H1 (cell line): Measurements from ENCODE around the gene PLCB1. TPM values are rescaled to one million over a fixed set of nuclear protein-coding genes. Genes with fewer than 3 reads are reported as not detected.

ENCODE experiments used
- CTCF ChIA-PET: fragments of 300-600 bp; sonication (Branson Sonifier 250); formaldehyde crosslinking; loops from one replicate; lab custom pipeline; 2021; ENCODE audit not compliant: partially characterized antibody; lab: Charles Lee
- POLR2A ChIA-PET: fragments of 300-600 bp; sonication (Branson Sonifier 250); formaldehyde crosslinking; loops from one replicate; lab custom pipeline; 2021; ENCODE audit warnings: inconsistent platforms; ENCODE audit not compliant: partially characterized antibody; lab: Charles Lee
- DNase-seq, 2 experiments: peaks; one replicate each; pipeline versions ENCODE4 v3.0.0 to v3.0.0-alpha.2; 2010 to 2022; ENCODE audit warnings: low spot score in 2 of 2, low read depth in 1 of 2, mixed read lengths in 1 of 2
- FAIRE-seq: peaks from 2 replicates; lab custom pipeline; 2011; peaks lifted over from hg19 to GRCh38; lab: Jason Lieb, UNC
- H2AFZ ChIP-seq: 2 replicates; pipeline ENCODE4 v1.8.1; 2012; ENCODE audit warnings: low read length, inconsistent platforms
- H2AK5ac ChIP-seq: 2 replicates; pipeline ENCODE4 v1.6.1; 2013; ENCODE audit warnings: low read depth, low read length
- H2BK120ac ChIP-seq: replicated peaks from 2 replicates; pipeline ENCODE3; 2013; ENCODE audit warnings: low read depth, low read length, inconsistent platforms
- H2BK12ac ChIP-seq: 2 replicates; pipeline ENCODE4 v1.6.1; 2013; ENCODE audit warnings: low read depth, low read length
- H2BK15ac ChIP-seq: 2 replicates; pipeline ENCODE4 v1.6.1; 2013; ENCODE audit warnings: low read length
- H2BK20ac ChIP-seq: 2 replicates; pipeline ENCODE4 v1.6.1; 2013; ENCODE audit warnings: low read length
- H2BK5ac ChIP-seq: 2 replicates; pipeline ENCODE4 v1.6.1; 2013; ENCODE audit warnings: low read depth, low read length
- H3K14ac ChIP-seq: 2 replicates; pipeline ENCODE4 v1.6.1; 2013; ENCODE audit warnings: inconsistent platforms; ENCODE audit not compliant: insufficient read length
- H3K18ac ChIP-seq: 2 replicates; pipeline ENCODE4 v1.6.1; 2013; ENCODE audit warnings: low read length; ENCODE audit errors: extremely low read depth
- H3K23ac ChIP-seq: 2 replicates; pipeline ENCODE4 v1.6.1; 2013; ENCODE audit warnings: inconsistent platforms; ENCODE audit not compliant: insufficient read length
- H3K23me2 ChIP-seq: 2 replicates; pipeline ENCODE4 v1.6.1; 2013; ENCODE audit warnings: low read depth, low read length
- H3K27ac ChIP-seq: 2 replicates; pipeline ENCODE4 v1.6.1; 2011; ENCODE audit warnings: low read depth, low read length, inconsistent platforms
- H3K27me3 ChIP-seq, 4 experiments: replicated peaks in 1 of 4; 1 replicate in 1 of 4; 2 replicates in 3 of 4; pipeline versions ENCODE4 v1.6.1 to v1.8.1; 2011 to 2013; ENCODE audit warnings: low read length in 3 of 4, mild to moderate bottlenecking in 3 of 4, inconsistent platforms in 2 of 4, mixed read lengths in 2 of 4, moderate library complexity in 1 of 4; ENCODE audit not compliant: control insufficient read depth in 3 of 4, insufficient read depth in 3 of 4; ENCODE audit errors: extremely low read depth in 1 of 4
- H3K36me3 ChIP-seq, 4 experiments: 2 replicates each; pipeline versions ENCODE4 v1.6.1 to v1.8.1; 2011 to 2013; ENCODE audit warnings: mild to moderate bottlenecking in 4 of 4, low read length in 3 of 4, moderate library complexity in 2 of 4, control low read depth in 1 of 4, inconsistent platforms in 1 of 4; ENCODE audit not compliant: insufficient read depth in 4 of 4, control insufficient read depth in 2 of 4
- H3K4ac ChIP-seq: replicated peaks from 2 replicates; pipeline ENCODE3; 2013; ENCODE audit warnings: low read length, low read depth, mixed read lengths, inconsistent platforms; ENCODE audit not compliant: insufficient read length
- H3K4me1 ChIP-seq, 4 experiments: replicated peaks in 1 of 4; 1 replicate in 1 of 4; 2 replicates in 3 of 4; pipeline versions ENCODE4 v1.6.1 to v1.8.1; 2011 to 2013; ENCODE audit warnings: low read length in 3 of 4, inconsistent platforms in 2 of 4, mixed read lengths in 1 of 4; ENCODE audit not compliant: insufficient read depth in 4 of 4, control insufficient read depth in 3 of 4
- H3K4me2 ChIP-seq, 2 experiments: 2 replicates each; pipeline versions ENCODE4 v1.6.1 to v1.8.1; 2011 to 2013; ENCODE audit warnings: low read depth in 2 of 2, low read length in 2 of 2, control low read depth in 1 of 2, inconsistent platforms in 1 of 2, mild to moderate bottlenecking in 1 of 2; ENCODE audit not compliant: insufficient read depth in 1 of 2
- H3K4me3 ChIP-seq, 4 experiments: fragments of 200-600, 300-600 bp in 1 of 4; sonication (generic), shearing (Covaris generic), sonication (Bioruptor Twin) in 1 of 4; 2 replicates each; pipeline versions ENCODE4 v1.5.1 to v1.8.1; 2011 to 2016; ENCODE audit warnings: low read length in 4 of 4, low read depth in 3 of 4, control low read depth in 2 of 4, inconsistent platforms in 2 of 4, mild to moderate bottlenecking in 2 of 4, mixed read lengths in 1 of 4, moderate library complexity in 1 of 4; ENCODE audit not compliant: insufficient read depth in 2 of 4; ENCODE audit errors: extremely low read depth in 1 of 4
- H3K56ac ChIP-seq: replicated peaks from 2 replicates; pipeline ENCODE3; 2013; ENCODE audit warnings: low read depth, mild to moderate bottlenecking, mixed read lengths, low read length, inconsistent platforms; ENCODE audit not compliant: insufficient read length
- H3K79me1 ChIP-seq: 2 replicates; pipeline ENCODE4 v1.6.1; 2013; ENCODE audit warnings: low read depth, low read length, control low read depth
- H3K79me2 ChIP-seq, 2 experiments: 2 replicates each; pipeline versions ENCODE4 v1.6.1 to v1.8.1; 2012 to 2013; ENCODE audit warnings: low read length in 2 of 2, mild to moderate bottlenecking in 2 of 2, inconsistent platforms in 1 of 2; ENCODE audit not compliant: insufficient read depth in 2 of 2, control insufficient read depth in 1 of 2
- H3K9ac ChIP-seq, 4 experiments: replicated peaks in 1 of 4; 1 replicate in 1 of 4; 2 replicates in 3 of 4; pipeline versions ENCODE4 v1.6.1 to v1.8.1; 2011 to 2013; ENCODE audit warnings: low read depth in 3 of 4, low read length in 3 of 4, control low read depth in 2 of 4, mild to moderate bottlenecking in 2 of 4, moderate library complexity in 2 of 4, inconsistent platforms in 1 of 4; ENCODE audit errors: extremely low read depth in 1 of 4
- H3K9me3 ChIP-seq, 2 experiments: 2 replicates each; pipeline versions ENCODE4 v1.6.1 to v1.8.1; 2012 to 2013; ENCODE audit warnings: mild to moderate bottlenecking in 2 of 2, moderate library complexity in 2 of 2, control low read depth in 1 of 2, inconsistent platforms in 1 of 2, low read depth in 1 of 2, low read length in 1 of 2, mixed read lengths in 1 of 2; ENCODE audit not compliant: insufficient read depth in 2 of 2
- H4K20me1 ChIP-seq, 2 experiments: replicated peaks in 1 of 2; 2 replicates each; pipeline versions ENCODE3 to v1.8.1; 2011 to 2013; ENCODE audit warnings: inconsistent platforms in 2 of 2, low read length in 2 of 2, mild to moderate bottlenecking in 1 of 2; ENCODE audit not compliant: insufficient read depth in 2 of 2, control insufficient read depth in 1 of 2
- H4K5ac ChIP-seq: 2 replicates; pipeline ENCODE4 v1.6.1; 2013; ENCODE audit warnings: low read length, low read depth, mixed read lengths, inconsistent platforms; ENCODE audit not compliant: insufficient read length
- H4K8ac ChIP-seq: 2 replicates; pipeline ENCODE4 v1.8.0; 2013; ENCODE audit warnings: mild to moderate bottlenecking, moderate library complexity, low read length, inconsistent platforms; ENCODE audit not compliant: insufficient read depth; ENCODE audit errors: extremely low read depth
- H4K91ac ChIP-seq: replicated peaks from 2 replicates; pipeline ENCODE3; 2013; ENCODE audit warnings: low read length, mixed read lengths, inconsistent platforms; ENCODE audit not compliant: insufficient read length
- CBX5 ChIP-seq: fragments of 300-800, 300-1000 bp; sonication (generic); IDR thresholded peaks from 2 replicates; pipeline ENCODE4 v1.7.1; 2016; ENCODE audit warnings: antibody characterized with exemption, low read length, low read depth
- WGBS, 2 experiments: shearing (Covaris generic) in 1 of 2; methylation state at CpG; one replicate each; pipeline versions ENCODE4 v1.1.6 to v1.1.7; 2013 to 2015; ENCODE audit warnings: low lambda C conversion rate in 2 of 2, mixed read lengths in 2 of 2, inconsistent platforms in 1 of 2, low coverage in 1 of 2, missing lambda C conversion rate in 1 of 2; ENCODE audit not compliant: insufficient replicate concordance in 2 of 2, insufficient coverage in 1 of 2, insufficient read length in 1 of 2; ENCODE audit errors: extremely low coverage in 1 of 2, missing lambda C conversion rate in 1 of 2; 5-methylcytosine and 5-hydroxymethylcytosine counted together
- polyA plus RNA-seq, 7 experiments: library from polyadenylated mRNA; depleted of rRNA in 3 of 7; stranded (reverse) in 5 of 7; unstranded in 2 of 7; fragments of >200 nt in 5 of 7; fragments of 200-250 nt in 2 of 7; gene quantifications; 1 replicate in 5 of 7; 2 replicates in 1 of 7; 4 replicates in 1 of 7; pipeline versions ENCODE4 v1.2.1 to v1.2.3, GENCODE V29; 2011 to 2013; ENCODE audit warnings: missing spikeins in 2 of 7, mixed read lengths in 2 of 7
- total RNA-seq: library from RNA; stranded (reverse); fragmentation: NEBNext Ultra II Directional; extraction: Animal tissue kit (Norgen Biotek cat#: 25700); gene quantifications from 2 replicates; pipeline ENCODE4 v1.2.1, GENCODE V29; 2021

Gene PLCB1
- total and polyA plus RNA-seq, 2 of the 8 experiments (the other 6 are each of a cell fraction or from before 2014, with no cell fraction given) = 2.6 to 9.1 TPM

DNA sequence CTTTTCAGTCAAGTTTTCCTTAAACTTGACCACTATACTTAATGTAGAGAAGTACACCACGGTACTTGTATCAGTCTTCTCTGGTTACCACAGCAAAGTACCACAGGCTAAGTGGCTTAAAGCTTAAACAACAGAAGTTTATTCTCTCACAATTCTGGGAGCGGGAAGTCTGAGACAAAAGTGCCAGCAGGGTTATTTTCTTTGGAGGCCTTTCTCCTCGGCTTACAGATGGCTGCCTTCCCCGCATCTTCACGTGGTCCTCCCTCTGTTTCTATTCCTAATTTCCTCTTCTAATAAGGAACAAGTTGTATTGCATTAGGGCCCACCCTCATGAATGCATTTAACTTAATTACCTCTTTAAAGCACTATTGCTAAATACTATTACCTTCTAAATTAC is 258.0 kb downstream of the PLCB1 start:
- Histone ChIP-seq H2BK12ac (no peak overlapping the region), H3K79me2 (no peaks in the 10 kb centered on the region), H3K56ac (no peak overlapping the region), H4K20me1 (no peaks in the 10 kb centered on the region), H2BK15ac (no peak overlapping the region), H3K4me1 (peaks cover 0 to 6% (median 2%) of the 10 kb centered on the region in 4 experiments; a peak in 3 of 7 replicates), H4K8ac (no peak overlapping the region), H2AFZ (no peak overlapping the region), H2BK20ac (no peak overlapping the region), H3K9me3 (no peaks in the 10 kb centered on the region), H3K23ac (no peak overlapping the region), H2BK5ac (no peak overlapping the region), H3K79me1 (no peaks in the 10 kb centered on the region), H4K91ac (no peak overlapping the region), H3K9ac (no peak overlapping the region), H3K18ac (no peak overlapping the region), H3K36me3 (no peaks in the 10 kb centered on the region), H4K5ac (no peak overlapping the region), H3K4ac (no peak overlapping the region), H3K23me2 (no peaks in the 10 kb centered on the region), H3K27me3 (no peaks in the 10 kb centered on the region), H2BK120ac (no peak overlapping the region), H3K4me3 (no peak overlapping the region), H3K4me2 (no peak overlapping the region), H3K27ac (no peak overlapping the region), H3K14ac (no peak overlapping the region), H2AK5ac (no peak overlapping the region)
- CTCF ChIA-PET = interaction anchor here (0.7 to 6.1 kb wide), 19 partner anchors 10 to 503 kb away, joined by 3 to 36 read pairs (median 4); partner anchors contain the start of gene PLCB1
- DNase-seq (no peak), FAIRE-seq (no peak)
- TF ChIP-seq CBX5 = no peak
- POLR2A ChIA-PET = no interaction called here
- 90% methylated on average over 5 of the region's 5 CpGs; no CpG with 5 or more reads in 1 of the 2 experiments for WGBS, 2 experiments
